Fibroblast of lung (primary cell): ENCODE measurements around the gene GARIN5B.

Source experiments
- EZH2 ChIP-seq: IDR thresholded peaks from 2 replicates; pipeline ENCODE4 v1.5.1; 2012; ENCODE audit warnings: low read length, control low read depth, mild to moderate bottlenecking; ENCODE audit errors: missing control alignments
- TF ChIP-seq, protein P1 (sequence below), 2 donors: IDR thresholded peaks in 1 of 2; conservative IDR thresholded peaks in 1 of 2; 1 replicate in 1 of 2; 2 replicates in 1 of 2; pipeline ENCODE4 v1.5.1; 2011 to 2012; ENCODE audit warnings: low read length in 2 of 2, control low read depth in 1 of 2, inconsistent platforms in 1 of 2, low read depth in 1 of 2, mild to moderate bottlenecking in 1 of 2

DNA sequence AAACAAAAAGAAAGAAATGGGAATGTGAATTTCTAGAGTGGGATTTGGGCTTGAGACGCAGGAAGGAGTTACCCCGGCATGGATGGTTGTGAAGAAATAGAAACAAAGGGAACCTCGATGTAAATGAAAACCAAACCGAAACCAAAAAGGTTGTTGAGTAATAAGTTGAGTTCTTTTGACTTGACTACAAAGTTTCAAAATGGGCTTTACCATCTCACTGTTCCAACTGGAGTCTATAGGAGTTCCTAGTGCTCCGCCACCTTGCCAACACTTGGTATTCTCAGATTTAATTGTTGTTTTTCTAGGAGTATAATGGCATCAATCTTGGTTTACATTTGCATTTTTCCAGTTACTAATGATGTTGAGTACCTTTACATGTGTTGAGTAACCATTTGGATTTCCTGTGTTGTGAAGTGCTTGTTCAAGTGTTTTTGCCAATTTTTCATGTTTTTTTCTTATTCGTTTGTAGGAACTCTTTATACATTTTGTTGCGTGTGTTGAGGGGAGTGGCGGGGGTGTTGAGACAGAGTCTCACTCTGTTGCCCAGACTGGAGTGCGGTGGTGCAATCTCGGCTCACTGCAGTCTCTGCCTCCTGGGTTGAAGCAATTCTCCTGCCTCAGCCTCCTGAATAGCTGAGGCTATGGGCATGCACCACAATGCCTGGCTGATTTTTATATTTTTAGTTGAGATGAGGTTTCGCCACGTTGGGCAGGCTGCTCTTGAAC lies 35.3 kb upstream of the GARIN5B start:
- TF ChIP-seq, protein P1, sequence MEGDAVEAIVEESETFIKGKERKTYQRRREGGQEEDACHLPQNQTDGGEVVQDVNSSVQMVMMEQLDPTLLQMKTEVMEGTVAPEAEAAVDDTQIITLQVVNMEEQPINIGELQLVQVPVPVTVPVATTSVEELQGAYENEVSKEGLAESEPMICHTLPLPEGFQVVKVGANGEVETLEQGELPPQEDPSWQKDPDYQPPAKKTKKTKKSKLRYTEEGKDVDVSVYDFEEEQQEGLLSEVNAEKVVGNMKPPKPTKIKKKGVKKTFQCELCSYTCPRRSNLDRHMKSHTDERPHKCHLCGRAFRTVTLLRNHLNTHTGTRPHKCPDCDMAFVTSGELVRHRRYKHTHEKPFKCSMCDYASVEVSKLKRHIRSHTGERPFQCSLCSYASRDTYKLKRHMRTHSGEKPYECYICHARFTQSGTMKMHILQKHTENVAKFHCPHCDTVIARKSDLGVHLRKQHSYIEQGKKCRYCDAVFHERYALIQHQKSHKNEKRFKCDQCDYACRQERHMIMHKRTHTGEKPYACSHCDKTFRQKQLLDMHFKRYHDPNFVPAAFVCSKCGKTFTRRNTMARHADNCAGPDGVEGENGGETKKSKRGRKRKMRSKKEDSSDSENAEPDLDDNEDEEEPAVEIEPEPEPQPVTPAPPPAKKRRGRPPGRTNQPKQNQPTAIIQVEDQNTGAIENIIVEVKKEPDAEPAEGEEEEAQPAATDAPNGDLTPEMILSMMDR (conservative IDR thresholded peaks at IDR 0.05 in 1 of 2, IDR thresholded peaks at IDR 0.05 in 1 of 2; ENCODE audit: low read depth in 1 of 2, low read length in 2 of 2) = no peak
- TF ChIP-seq EZH2 = no peak
